ENCODE results near the gene DCAF8L2.
"Not testable (repeated sequence)": the region's sequence is repeated elsewhere in the genome, so short reads cannot be mapped to it uniquely, and the experiment has no call there.

- TF ChIP-seq SCRT1 (tag by site-specific recombination; IDR thresholded peaks at IDR 0.05; ENCODE audit: borderline replicate concordance); ZNF324 (tag by site-specific recombination; IDR thresholded peaks at IDR 0.05); ZNF843 (tag by site-specific recombination; IDR thresholded peaks at IDR 0.05); ZNF121 (tag by site-specific recombination; IDR thresholded peaks at IDR 0.05); ZNF138 (tag by site-specific recombination; IDR thresholded peaks at IDR 0.05; ENCODE audit: borderline replicate concordance): not testable (repeated sequence)
- TF ChIP-seq, protein P1, sequence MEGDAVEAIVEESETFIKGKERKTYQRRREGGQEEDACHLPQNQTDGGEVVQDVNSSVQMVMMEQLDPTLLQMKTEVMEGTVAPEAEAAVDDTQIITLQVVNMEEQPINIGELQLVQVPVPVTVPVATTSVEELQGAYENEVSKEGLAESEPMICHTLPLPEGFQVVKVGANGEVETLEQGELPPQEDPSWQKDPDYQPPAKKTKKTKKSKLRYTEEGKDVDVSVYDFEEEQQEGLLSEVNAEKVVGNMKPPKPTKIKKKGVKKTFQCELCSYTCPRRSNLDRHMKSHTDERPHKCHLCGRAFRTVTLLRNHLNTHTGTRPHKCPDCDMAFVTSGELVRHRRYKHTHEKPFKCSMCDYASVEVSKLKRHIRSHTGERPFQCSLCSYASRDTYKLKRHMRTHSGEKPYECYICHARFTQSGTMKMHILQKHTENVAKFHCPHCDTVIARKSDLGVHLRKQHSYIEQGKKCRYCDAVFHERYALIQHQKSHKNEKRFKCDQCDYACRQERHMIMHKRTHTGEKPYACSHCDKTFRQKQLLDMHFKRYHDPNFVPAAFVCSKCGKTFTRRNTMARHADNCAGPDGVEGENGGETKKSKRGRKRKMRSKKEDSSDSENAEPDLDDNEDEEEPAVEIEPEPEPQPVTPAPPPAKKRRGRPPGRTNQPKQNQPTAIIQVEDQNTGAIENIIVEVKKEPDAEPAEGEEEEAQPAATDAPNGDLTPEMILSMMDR (tag by site-specific recombination; IDR thresholded peaks at IDR 0.05) = not testable (repeated sequence)
Observed at GRCh38 chrX:27683566-27684208, 93.5 kb downstream of the DCAF8L2 start.

Measured in HEK293 (cell line).